ENCODE results near the gene LINC01488. TPM values are rescaled to one million over a fixed set of nuclear protein-coding genes. Genes with fewer than 3 reads are reported as not detected.
A peak's percentile ranks its signal among the peaks of the same experiment; 100 is the strongest.

Gene LINC01488
- total RNA-seq, 1 experiment from 2014 or later, result not detected

GRCh38 chr11:69509846-69510390 lies 28.5 kb downstream of the LINC01488 start:
- DNase-seq (ENCODE audit: low read depth), result no peak

- DNase-seq (ENCODE audit: low read depth), result peak; percentile 55
Measured at GRCh38 chr11:69510471-69511357, 29.3 kb downstream of the LINC01488 start.

- DNase-seq (ENCODE audit: low read depth), result no peak
Measured at GRCh38 chr11:69511358-69512055, 30.0 kb downstream of the LINC01488 start.

GRCh38 chr11:69512136-69512535 lies 30.7 kb downstream of the LINC01488 start:
- DNase-seq (ENCODE audit: low read depth), result no peak

- DNase-seq (ENCODE audit: low read depth), result no peak
Measured at GRCh38 chr11:69512790-69513189, 31.3 kb downstream of the LINC01488 start.

GRCh38 chr11:69513196-69513595 lies 31.7 kb downstream of the LINC01488 start:
- no peak for DNase-seq (ENCODE audit: low read depth)

GRCh38 chr11:69513663-69514224 lies 32.3 kb downstream of the LINC01488 start:
- DNase-seq (ENCODE audit: low read depth), result no peak

GRCh38 chr11:69514771-69515170 lies 33.3 kb downstream of the LINC01488 start:
- DNase-seq (ENCODE audit: low read depth), result no peak

- DNase-seq (ENCODE audit: low read depth), result no peak
Measured at GRCh38 chr11:69515271-69516245, 34.1 kb downstream of the LINC01488 start.

- DNase-seq (ENCODE audit: low read depth), result no peak
Measured at GRCh38 chr11:69516526-69516925, 35.1 kb downstream of the LINC01488 start.

GRCh38 chr11:69518081-69518950 lies 36.9 kb downstream of the LINC01488 start:
- peak; percentile 48 for DNase-seq (ENCODE audit: low read depth)

- no peak for DNase-seq (ENCODE audit: low read depth)
Measured at GRCh38 chr11:69520186-69520916, 38.9 kb downstream of the LINC01488 start.

GRCh38 chr11:69521457-69521856 lies 40.0 kb downstream of the LINC01488 start:
- no peak for DNase-seq (ENCODE audit: low read depth)

GRCh38 chr11:69523453-69523852 lies 42.0 kb downstream of the LINC01488 start:
- no peak for DNase-seq (ENCODE audit: low read depth)

GRCh38 chr11:69524291-69524882 lies 42.9 kb downstream of the LINC01488 start:
- DNase-seq (ENCODE audit: low read depth), result peak; percentile 66

GRCh38 chr11:69524991-69525411 lies 43.5 kb downstream of the LINC01488 start:
- no peak for DNase-seq (ENCODE audit: low read depth)

- DNase-seq (ENCODE audit: low read depth), result no peak
Measured at GRCh38 chr11:69525516-69526452, 44.3 kb downstream of the LINC01488 start.

GRCh38 chr11:69526453-69526810 lies 45.0 kb downstream of the LINC01488 start:
- no peak for DNase-seq (ENCODE audit: low read depth)

Data from Daoy (cell line).